A172 (cell line): Measurements from ENCODE around the gene ZNF620. TPM values are rescaled to one million over a fixed set of nuclear protein-coding genes. Genes with fewer than 3 reads are reported as not detected.
"Not testable (repeated sequence)": the region's sequence is repeated elsewhere in the genome, so short reads cannot be mapped to it uniquely, and the experiment has no call there.

Experiments used
- DNase-seq: peaks from one replicate; pipeline ENCODE4 v3.0.0-alpha.2; 2015; ENCODE audit warnings: low spot score
- total RNA-seq: library from RNA; depleted of rRNA; stranded (reverse); fragments of >200 nt; shearing (Covaris generic); gene quantifications from 2 replicates; pipeline ENCODE4 v1.2.3, GENCODE V29; 2014; rRNA removed

ZNF620 gene
- total RNA-seq: 2.5 and 2.7 TPM in 2 replicates

DNA sequence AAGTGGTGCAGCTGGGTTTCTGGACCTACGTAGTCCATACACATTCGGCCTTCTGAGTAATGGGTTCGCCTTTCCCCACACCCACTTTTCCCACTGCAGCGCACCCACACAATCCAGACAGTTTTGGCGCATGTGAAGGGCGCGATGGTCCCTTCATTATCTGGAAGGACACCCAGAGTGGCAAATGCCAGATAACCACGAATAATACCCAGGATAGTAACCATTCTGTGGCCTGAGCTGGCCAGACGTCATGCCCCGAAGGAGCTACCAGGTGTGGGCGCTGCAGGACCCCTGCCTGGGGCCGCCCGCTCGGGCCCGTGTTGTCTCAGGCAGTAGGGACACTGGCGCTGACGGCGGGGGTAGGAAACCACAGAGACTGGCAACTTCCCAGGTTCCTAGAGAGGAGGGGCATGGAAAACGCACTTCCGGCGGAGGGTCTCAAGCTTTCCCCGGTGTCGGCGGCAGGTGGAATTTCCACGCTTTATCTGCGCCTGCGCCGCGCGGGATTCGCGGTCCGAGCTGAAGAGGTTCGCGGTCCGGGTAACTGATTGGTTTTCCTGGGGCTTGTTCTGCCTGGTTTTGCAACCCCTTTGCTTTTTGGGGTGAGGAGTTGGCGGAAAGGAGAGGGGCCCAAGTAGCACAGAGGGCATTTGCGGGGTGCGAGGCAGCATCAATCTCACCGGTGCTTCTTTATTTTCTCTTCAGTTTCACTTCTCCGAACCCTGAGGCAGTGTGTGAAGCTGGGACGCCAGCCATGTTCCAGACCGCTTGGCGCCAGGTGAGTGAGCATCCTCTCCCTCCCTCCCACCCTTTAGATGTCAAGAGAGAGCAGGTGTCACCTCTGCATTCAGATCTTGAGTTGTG, at the start of gene ZNF620:
Gene ZNF620 (plus strand): TSS at position 441 of the 864 bp plus-strand sequence. CDS start 314 bp downstream, at position 755.
- DNase-seq: peak; percentile 48

GRCh38 chr3:40456279-40456939, 49.4 kb upstream of the ZNF620 start:
- DNase-seq: no peak

DNA sequence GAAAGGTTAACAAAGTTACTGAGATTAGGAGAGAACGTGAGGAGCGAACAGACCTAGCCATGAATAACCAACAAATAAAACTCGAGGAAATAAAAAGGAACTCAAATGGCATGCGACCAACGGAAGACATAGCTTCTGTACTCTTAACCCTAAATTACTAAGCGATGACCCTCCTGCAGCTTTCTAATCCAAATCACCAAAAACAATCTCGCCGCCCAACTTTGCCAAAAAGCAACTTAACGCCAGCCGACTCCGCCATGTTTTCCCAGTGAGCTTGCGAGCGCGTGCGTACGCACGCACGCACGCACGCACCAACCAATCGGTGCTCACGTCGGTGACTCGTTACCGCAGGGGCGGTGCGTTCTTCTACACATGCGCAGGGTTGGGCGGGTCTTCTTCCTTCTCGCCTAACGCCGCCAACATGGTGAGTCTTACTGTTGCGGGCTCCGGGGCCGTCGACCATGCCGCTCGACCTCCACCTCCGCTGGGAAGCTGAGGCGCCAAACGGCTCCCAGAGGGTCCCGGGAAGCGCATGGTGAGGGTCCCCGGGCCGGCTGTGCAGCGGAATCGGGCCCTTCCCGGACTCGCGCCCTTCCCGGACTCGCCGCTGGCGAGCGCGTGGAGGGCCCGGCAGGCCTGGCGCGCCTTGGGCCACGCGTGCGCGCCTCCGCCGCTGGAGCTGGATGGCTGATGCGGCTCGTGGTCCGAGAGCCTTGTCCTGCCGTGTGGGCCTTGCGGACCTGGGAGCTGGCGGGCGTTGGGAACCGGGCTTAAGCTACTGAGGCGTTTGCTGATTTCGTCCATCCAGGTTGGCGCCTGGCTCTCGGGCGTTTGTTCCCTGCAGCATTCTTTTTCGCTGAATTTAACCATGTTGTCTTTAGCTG, 48.7 kb upstream of the ZNF620 start, which contains the start of gene RPL14:
Gene RPL14 (plus strand): TSS at position 400 of the 884 bp plus-strand sequence. CDS start 133 bp downstream, at position 533.
- DNase-seq: peak; percentile 91

GRCh38 chr3:40458473-40458872, 47.4 kb upstream of the ZNF620 start:
- DNase-seq: no peak

GRCh38 chr3:40460481-40460880, 45.4 kb upstream of the ZNF620 start:
- not testable (repeated sequence) for DNase-seq

GRCh38 chr3:40461161-40461560, 44.7 kb upstream of the ZNF620 start:
- DNase-seq: no peak

DNA sequence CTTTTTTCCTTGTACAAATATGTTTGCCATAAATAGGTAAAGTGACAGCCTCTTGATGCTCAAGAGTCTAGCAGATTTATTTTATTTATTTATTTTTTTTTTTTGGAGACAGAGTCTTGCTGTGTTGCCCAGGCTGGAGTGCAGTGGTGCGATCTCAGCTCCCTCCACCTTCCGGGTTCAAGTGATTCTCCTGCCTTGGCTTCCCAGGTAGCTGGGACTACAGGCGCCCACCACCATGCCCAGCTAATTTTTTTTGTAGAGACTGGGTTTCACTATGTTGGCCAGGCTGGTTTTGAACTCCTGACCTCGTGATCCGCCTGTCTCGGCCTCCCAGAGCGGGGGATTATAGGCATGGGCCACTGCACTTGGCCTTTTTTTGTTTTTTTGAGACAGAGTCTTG, 43.0 kb upstream of the ZNF620 start:
- not testable (repeated sequence) for DNase-seq

GRCh38 chr3:40463579-40463978, 42.3 kb upstream of the ZNF620 start:
- no peak for DNase-seq

DNA sequence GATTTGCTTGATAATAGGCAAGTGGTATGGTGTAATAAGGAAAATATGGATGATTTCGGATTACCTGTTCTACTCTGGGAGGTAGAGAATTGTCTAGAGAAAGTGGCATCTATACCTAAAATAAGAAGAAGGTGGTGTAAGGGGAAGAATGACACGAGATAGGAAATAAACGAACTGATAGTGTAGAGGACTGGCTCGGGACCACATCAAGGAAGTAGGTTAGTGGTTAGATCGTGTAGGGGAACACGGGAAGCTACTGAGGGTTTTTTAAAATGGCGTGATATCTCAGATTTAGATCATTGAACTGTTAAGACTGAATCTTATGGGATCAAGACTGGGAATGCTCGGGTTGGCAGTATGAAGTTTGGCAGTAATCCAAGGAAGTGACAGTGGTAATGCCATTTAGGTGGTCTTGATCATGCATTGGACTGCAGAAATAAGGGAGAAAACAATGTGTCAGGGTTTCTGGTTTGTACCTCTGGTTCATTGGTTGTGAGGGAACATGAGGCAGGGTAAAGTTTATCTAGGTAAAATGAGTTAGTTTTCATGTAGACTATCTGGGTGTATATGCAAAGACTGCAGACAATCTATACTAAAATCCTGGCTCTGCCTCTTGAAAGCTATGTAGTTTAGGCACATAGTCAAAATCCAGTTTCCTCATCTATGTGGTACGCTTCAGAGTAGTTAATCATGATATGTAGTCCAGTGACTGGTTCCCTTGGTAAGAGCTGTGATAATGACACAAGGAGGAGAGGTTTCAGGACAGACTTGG, 41.3 kb upstream of the ZNF620 start:
- no peak for DNase-seq

GRCh38 chr3:40465111-40465407, 40.8 kb upstream of the ZNF620 start:
- DNase-seq: no peak

DNA sequence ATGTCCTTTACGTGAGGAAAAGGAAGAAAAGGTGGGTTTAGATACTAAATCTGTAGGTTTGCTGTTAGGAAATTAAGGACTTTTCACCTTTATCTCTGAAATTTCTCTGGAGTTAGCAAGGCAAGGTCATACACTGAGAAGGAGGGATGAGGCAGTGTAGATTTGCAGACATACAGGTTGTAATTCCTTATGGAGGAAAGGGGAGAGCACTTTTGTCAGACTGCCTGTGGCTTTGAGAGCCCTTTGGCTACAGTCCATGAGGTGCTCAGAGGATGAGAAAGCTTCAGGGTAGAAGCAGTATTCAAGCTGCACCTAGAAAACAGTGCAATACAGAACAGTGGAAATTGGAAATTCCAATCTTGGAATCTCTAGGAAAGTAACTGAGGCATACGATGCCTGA, 40.4 kb upstream of the ZNF620 start:
- DNase-seq: no peak

DNA sequence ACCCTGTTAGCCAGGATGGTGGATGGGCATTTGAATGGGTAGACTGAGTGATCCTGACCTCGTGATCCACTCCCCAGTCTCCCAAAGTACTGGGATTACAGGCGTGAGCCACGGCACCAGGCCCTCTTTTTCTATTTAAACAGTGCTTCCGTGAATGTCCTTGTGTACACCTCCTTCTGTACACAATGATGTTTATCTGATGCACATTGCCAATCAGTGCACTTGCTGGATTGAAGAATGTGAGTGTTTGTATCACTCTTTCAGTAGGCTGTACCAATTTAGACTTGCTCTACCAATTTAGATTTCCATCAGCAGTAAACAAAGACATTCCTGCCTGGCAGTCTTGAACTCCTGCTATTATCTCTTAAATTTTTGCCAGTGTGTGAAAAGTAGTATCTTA, 37.8 kb upstream of the ZNF620 start:
- DNase-seq: no peak

DNA sequence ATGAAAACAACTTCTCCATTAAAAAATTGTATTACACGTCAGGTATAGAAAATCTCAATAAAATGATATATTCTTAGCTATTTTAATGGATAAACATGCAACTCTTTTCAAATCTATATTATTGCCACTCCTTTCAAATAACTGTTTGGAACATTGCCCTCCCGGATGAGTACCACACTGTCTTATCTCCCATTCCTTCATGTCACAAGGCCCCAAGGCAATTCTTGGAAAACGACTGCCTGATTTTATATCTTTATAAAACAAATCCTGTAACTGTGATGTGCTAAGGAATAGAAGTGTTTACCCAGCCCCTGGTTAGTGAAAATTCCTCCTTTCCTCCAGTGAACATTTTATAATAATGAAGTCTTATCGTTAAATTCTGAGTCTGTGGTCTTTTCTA, 35.1 kb upstream of the ZNF620 start:
- DNase-seq: no peak

DNA sequence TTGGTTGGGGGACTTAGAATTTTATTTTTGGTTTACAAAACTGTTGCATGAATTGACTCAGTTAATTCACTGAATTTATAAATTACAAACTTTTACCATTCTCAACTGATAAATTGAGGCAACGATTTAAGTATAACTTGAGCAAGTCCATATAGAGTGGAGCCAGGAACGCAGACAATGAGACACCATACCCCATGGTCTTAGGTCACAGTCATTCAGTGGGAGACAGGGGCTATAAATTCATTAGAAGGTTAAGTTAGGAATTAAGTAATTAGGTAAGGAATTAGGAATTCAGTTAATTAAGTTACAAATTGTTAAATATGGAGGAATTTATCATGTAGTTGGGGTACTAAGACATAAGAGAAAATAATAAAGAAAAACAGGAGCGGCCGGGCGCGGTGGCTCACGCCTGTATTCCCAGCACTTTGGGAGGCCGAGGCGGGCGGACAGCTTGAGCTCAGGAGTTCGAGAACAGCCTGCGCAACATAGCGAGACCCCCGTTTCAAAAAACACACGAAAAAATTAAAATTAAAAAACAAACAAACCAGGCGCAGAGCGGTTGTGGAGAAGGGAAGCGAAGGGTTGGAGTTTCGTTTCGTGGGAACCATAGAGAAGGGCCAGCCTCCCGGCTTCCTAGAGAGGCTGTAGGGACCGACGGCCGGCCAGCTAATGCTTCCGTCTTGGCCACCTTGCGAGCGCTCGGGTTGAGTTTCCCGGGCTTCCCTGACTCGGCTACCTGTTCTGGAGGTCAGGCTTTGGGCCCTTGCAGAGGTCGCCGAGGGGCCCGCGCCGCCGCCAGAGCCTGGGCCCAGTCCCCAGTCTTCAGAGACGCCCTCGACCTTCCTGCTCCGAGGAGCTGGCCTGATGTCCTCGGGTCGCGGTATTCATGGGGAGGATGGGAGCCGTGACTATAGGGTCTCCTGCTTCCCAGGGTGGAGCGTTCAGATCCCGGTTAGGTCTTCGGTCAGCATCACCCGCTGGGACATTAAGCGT, 29.1 kb upstream of the ZNF620 start, which contains the start of gene ZNF619:
Gene ZNF619 (plus strand): TSS at position 645 of the 993 bp plus-strand sequence. CDS start 858 bp downstream, outside the sequence.
- peak; percentile 54 for DNase-seq

- no peak for DNase-seq
Measured at GRCh38 chr3:40477666-40478065, 28.2 kb upstream of the ZNF620 start.

DNA sequence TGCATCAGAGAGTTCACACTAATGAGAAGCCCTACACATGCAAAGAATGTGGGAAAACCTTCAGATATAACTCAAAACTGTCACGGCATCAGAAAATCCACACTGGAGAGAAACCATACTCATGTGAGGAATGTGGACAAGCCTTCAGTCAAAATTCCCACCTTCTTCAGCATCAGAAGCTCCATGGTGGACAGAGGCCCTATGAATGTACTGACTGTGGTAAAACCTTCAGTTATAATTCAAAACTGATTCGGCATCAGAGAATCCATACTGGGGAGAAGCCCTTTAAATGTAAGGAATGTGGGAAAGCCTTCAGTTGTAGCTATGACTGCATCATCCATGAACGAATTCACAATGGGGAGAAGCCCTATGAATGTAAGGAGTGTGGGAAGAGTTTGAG, 18.7 kb upstream of the ZNF620 start:
- DNase-seq: no peak

- no peak for DNase-seq
Measured at GRCh38 chr3:40490916-40491315, 14.9 kb upstream of the ZNF620 start.

DNA sequence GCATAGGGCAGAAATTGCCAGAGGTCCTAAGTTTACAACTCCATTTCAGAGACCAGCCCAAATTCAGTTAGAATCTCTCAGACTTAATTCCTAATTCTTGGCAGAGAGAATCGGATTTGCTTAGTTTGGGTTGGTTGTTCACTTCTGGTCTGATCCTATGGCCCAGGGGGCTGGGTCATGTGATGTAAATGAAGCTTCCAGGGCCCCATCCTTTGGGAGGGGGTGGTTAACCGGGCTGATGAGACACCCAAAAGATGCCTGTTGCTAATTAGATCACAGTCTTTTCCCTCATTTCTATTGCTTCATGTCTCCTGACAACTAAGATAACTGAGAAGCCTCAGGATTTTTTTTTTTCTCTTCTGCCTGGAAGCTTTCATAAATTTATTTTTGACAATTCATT, 11.1 kb upstream of the ZNF620 start:
- no peak for DNase-seq

DNA sequence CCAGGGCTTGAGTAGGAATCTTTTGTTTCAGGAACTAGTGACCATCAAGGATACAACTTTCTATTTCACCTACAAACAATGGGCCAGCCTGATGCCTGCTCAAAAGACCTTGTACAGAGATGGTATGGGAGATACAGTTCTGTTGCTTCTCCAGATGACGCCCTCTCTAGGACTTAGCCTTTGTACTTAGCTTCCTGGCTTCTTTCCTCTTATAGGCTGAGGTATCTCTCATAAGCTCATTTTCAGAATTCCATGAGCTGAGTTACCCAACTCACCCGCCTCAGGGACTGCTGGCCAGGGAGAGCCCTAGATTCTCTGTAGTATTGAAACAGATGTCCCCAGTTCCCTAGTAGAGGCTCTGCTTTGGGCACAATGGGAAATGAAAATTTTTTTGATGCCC, 8.6 kb upstream of the ZNF620 start:
- DNase-seq: no peak

DNA sequence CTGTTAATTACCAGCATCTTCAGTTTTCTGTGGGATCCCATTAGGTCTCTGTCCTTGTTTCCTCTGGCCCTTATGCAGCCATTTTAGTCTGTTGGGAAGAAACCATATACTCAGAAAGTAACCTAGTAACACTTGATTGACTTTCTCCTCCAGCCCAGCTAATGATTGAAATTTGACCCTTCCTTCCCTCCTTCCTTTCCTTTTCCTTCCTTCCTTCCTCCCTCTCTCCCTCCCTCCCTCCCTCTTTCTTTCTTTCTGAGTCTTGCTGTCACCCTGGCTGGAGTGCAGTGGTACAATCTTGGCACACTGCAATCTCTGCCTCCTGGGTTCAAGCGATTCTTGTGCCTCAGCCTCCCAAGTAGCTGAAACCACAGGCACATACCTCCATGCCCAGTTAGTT, 5.9 kb upstream of the ZNF620 start:
- DNase-seq: no peak
